ENCODE data around the gene SLC7A6.

Gene SLC7A6

GRCh38 chr16:68328860-68329390 lies 64.6 kb downstream of the SLC7A6 start:
- H3K4me3 ChIP-seq (ENCODE audit: low read length): no peak overlapping the region
- DNase-seq (ENCODE audit: low read depth, low spot score): no peak

- H3K4me3 ChIP-seq (ENCODE audit: low read length): peak overlapping the region; percentile 1
- no peak for DNase-seq (ENCODE audit: low read depth, low spot score)
Measured at GRCh38 chr16:68331879-68332410, 67.6 kb downstream of the SLC7A6 start.

GRCh38 chr16:68332411-68333121 lies 68.2 kb downstream of the SLC7A6 start:
- H3K4me3 ChIP-seq (ENCODE audit: low read length): peak overlapping the region; percentile 1
- DNase-seq (ENCODE audit: low read depth, low spot score): peak; percentile 94

GRCh38 chr16:68335175-68335574 lies 70.8 kb downstream of the SLC7A6 start:
- no peak overlapping the region for H3K4me3 ChIP-seq (ENCODE audit: low read length)
- DNase-seq (ENCODE audit: low read depth, low spot score): no peak

- no peak for DNase-seq (ENCODE audit: low read depth, low spot score)
- no peak overlapping the region for H3K4me3 ChIP-seq (ENCODE audit: low read length)
Measured at GRCh38 chr16:68338326-68339119, 74.2 kb downstream of the SLC7A6 start.

- H3K4me3 ChIP-seq (ENCODE audit: low read length): no peak overlapping the region
- no peak for DNase-seq (ENCODE audit: low read depth, low spot score)
Measured at GRCh38 chr16:68339214-68339613, 74.9 kb downstream of the SLC7A6 start.

- no peak overlapping the region for H3K4me3 ChIP-seq (ENCODE audit: low read length)
- no peak for DNase-seq (ENCODE audit: low read depth, low spot score)
Measured at GRCh38 chr16:68342620-68343019, 78.3 kb downstream of the SLC7A6 start.

GRCh38 chr16:68343137-68343536 lies 78.8 kb downstream of the SLC7A6 start:
- H3K4me3 ChIP-seq (ENCODE audit: low read length): no peak overlapping the region
- DNase-seq (ENCODE audit: low read depth, low spot score): no peak

- DNase-seq (ENCODE audit: low read depth, low spot score): no peak
- no peak overlapping the region for H3K4me3 ChIP-seq (ENCODE audit: low read length)
Measured at GRCh38 chr16:68344252-68344651, 79.9 kb downstream of the SLC7A6 start.

GRCh38 chr16:68345351-68345810 lies 81.1 kb downstream of the SLC7A6 start:
- H3K4me3 ChIP-seq (ENCODE audit: low read length): no peak overlapping the region

GRCh38 chr16:68345958-68346635 lies 81.8 kb downstream of the SLC7A6 start:
- no peak overlapping the region for H3K4me3 ChIP-seq (ENCODE audit: low read length)
- DNase-seq (ENCODE audit: low read depth, low spot score): no peak

More at GRCh38 chr16:68345351-68345810, 81.1 kb downstream of the SLC7A6 start:
- DNase-seq (ENCODE audit: low read depth, low spot score): peak; percentile 75

GRCh38 chr16:68346892-68347480 lies 82.7 kb downstream of the SLC7A6 start:
- no peak for DNase-seq (ENCODE audit: low read depth, low spot score)
- no peak overlapping the region for H3K4me3 ChIP-seq (ENCODE audit: low read length)

- no peak overlapping the region for H3K4me3 ChIP-seq (ENCODE audit: low read length)
Measured at GRCh38 chr16:68347605-68348004, 83.3 kb downstream of the SLC7A6 start.

GRCh38 chr16:68348639-68349445 lies 84.5 kb downstream of the SLC7A6 start:
- no peak overlapping the region for H3K4me3 ChIP-seq (ENCODE audit: low read length)
- no peak for DNase-seq (ENCODE audit: low read depth, low spot score)

More at GRCh38 chr16:68347605-68348004, 83.3 kb downstream of the SLC7A6 start:
- no peak for DNase-seq (ENCODE audit: low read depth, low spot score)

GRCh38 chr16:68349838-68350410 lies 85.6 kb downstream of the SLC7A6 start:
- no peak overlapping the region for H3K4me3 ChIP-seq (ENCODE audit: low read length)
- no peak for DNase-seq (ENCODE audit: low read depth, low spot score)

- H3K4me3 ChIP-seq (ENCODE audit: low read length): no peak overlapping the region
- no peak for DNase-seq (ENCODE audit: low read depth, low spot score)
Measured at GRCh38 chr16:68350813-68351350, 86.6 kb downstream of the SLC7A6 start.

Data from Jurkat, Clone E6-1 (cell line).